CD4-positive, alpha-beta memory T cell (primary cell): ENCODE measurements around the gene DPY19L2. TPM values are rescaled to one million over a fixed set of nuclear protein-coding genes. Genes with fewer than 3 reads are reported as not detected.
"Not testable (repeated sequence)": the region's sequence is repeated elsewhere in the genome, so short reads cannot be mapped to it uniquely, and the experiment has no call there.

ENCODE experiments used
- CTCF ChIA-PET: fragments of 350-600 bp; sonication (Branson Sonifier 250); formaldehyde crosslinking; loops from one replicate; lab custom pipeline; 2021; ENCODE audit warnings: inconsistent platforms; ENCODE audit not compliant: partially characterized antibody; lab: Charles Lee
- POLR2A ChIA-PET: fragments of 350-600 bp; sonication (Branson Sonifier 250); formaldehyde crosslinking; loops from one replicate; lab custom pipeline; 2021; ENCODE audit not compliant: partially characterized antibody; lab: Charles Lee
- DNase-seq, 5 donors: peaks; one replicate each; pipeline versions ENCODE4 v3.0.0 to v3.0.0-alpha.2; 2020 to 2022; ENCODE audit warnings: mixed read lengths in 1 of 5
- H3K27ac ChIP-seq: one replicate; pipeline ENCODE4 v1.7.0; 2013; ENCODE audit warnings: low read depth, low read length
- H3K27me3 ChIP-seq: 2 replicates; pipeline ENCODE4 v1.7.0; 2013; ENCODE audit warnings: mild to moderate bottlenecking, low read length, moderate library complexity; ENCODE audit not compliant: insufficient read depth
- H3K36me3 ChIP-seq: 2 replicates; pipeline ENCODE4 v1.7.0; 2013; ENCODE audit warnings: mild to moderate bottlenecking, low read length, moderate library complexity; ENCODE audit not compliant: insufficient read depth
- H3K4me1 ChIP-seq: 2 replicates; pipeline ENCODE4 v1.7.0; 2013; ENCODE audit warnings: mild to moderate bottlenecking, low read length, moderate library complexity; ENCODE audit not compliant: insufficient read depth
- H3K4me3 ChIP-seq, 2 donors: one replicate each; pipeline ENCODE4 v1.7.0; 2013; ENCODE audit warnings: low read length in 2 of 2, mild to moderate bottlenecking in 1 of 2
- H3K9me3 ChIP-seq, 2 donors: one replicate each; pipeline ENCODE4 v1.7.0; 2013; ENCODE audit warnings: low read length in 2 of 2, control low read depth in 1 of 2; ENCODE audit not compliant: control insufficient read depth in 1 of 2
- H3K27ac Mint-ChIP-seq, 7 donors: one replicate each; pipeline ENCODE4 v1.8.0; 2020 to 2021; ENCODE audit warnings: mixed read lengths in 7 of 7, mild to moderate bottlenecking in 6 of 7, inconsistent platforms in 3 of 7, moderate library complexity in 3 of 7
- H3K27me3 Mint-ChIP-seq, 2 donors: one replicate each; pipeline ENCODE4 v1.8.0; 2020 to 2021; ENCODE audit warnings: mixed read lengths in 2 of 2
- H3K36me3 Mint-ChIP-seq, 2 donors: one replicate each; pipeline ENCODE4 v1.8.0; 2020 to 2021; ENCODE audit warnings: mixed read lengths in 2 of 2, inconsistent platforms in 1 of 2, mild to moderate bottlenecking in 1 of 2
- H3K4me1 Mint-ChIP-seq, 4 donors: one replicate each; pipeline ENCODE4 v1.8.0; 2020 to 2021; ENCODE audit warnings: mixed read lengths in 4 of 4, mild to moderate bottlenecking in 1 of 4
- H3K4me3 Mint-ChIP-seq, 8 donors: one replicate each; pipeline ENCODE4 v1.8.0; 2020 to 2021; ENCODE audit warnings: mixed read lengths in 8 of 8, mild to moderate bottlenecking in 7 of 8, moderate library complexity in 6 of 8, inconsistent platforms in 3 of 8
- H3K9me3 Mint-ChIP-seq, 8 donors: one replicate each; pipeline ENCODE4 v1.8.0; 2020 to 2021; ENCODE audit warnings: mixed read lengths in 8 of 8, mild to moderate bottlenecking in 5 of 8, inconsistent platforms in 3 of 8, moderate library complexity in 1 of 8
- intact Hi-C: fragments of 100-400 bp; cut with micrococcal nuclease; formaldehyde crosslinking; loops from one replicate; pipeline ENCODE4 v1.15.1; 2023
- polyA plus RNA-seq, 2 donors: library from polyadenylated mRNA; unstranded; fragments of 300-500 nt; fragmentation: Illumina TruSeq; gene quantifications; one replicate each; pipeline ENCODE4 v1.2.3, GENCODE V29; 2021
- total RNA-seq, 2 experiments: library from RNA; stranded (reverse); gene quantifications; one replicate each; pipeline ENCODE4 v1.2.3, GENCODE V29; 2021

DPY19L2 gene
- total and polyA plus RNA-seq, 4 experiments from 2014 or later = 0.39 to 0.97 (median 0.93) TPM; not detected in 1

DNA sequence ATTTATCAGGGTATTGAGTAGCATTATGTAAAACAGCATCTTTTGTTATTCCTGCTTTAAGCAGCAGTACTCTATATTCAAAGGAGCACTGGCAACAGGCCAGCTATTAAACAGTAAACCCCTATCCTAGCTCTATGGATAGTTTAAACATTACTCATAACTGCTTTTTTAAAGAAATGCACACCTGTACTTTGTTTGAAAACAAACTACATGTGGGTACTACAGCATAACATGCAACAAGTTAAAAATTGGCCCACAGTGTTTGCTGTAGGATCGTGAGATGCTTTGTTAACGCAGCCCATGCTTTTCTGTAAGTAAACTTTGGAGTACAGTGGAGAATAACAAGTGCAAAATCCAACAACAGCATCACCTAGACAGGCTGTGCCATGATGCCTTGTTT lies 14.3 kb upstream of the DPY19L2 start:
- not testable (repeated sequence) for H3K9me3 Mint-ChIP-seq, H3K4me1 Mint-ChIP-seq

GRCh38 chr12:63680758-63681157 lies 12.5 kb upstream of the DPY19L2 start:
- H3K9me3 ChIP-seq, CTCF ChIA-PET, H3K4me1 ChIP-seq, H3K36me3 Mint-ChIP-seq, H3K4me3 ChIP-seq, H3K27ac ChIP-seq, intact Hi-C loops, H3K27me3 ChIP-seq, H3K27me3 Mint-ChIP-seq, H3K4me3 Mint-ChIP-seq, H3K4me1 Mint-ChIP-seq, POLR2A ChIA-PET, H3K27ac Mint-ChIP-seq, H3K36me3 ChIP-seq, DNase-seq, H3K9me3 Mint-ChIP-seq: not testable (repeated sequence)

More for the DNA sequence above, 14.3 kb upstream of the DPY19L2 start:
- POLR2A ChIA-PET, H3K4me3 ChIP-seq, intact Hi-C loops, H3K4me3 Mint-ChIP-seq, H3K27ac Mint-ChIP-seq, DNase-seq, H3K27me3 Mint-ChIP-seq, H3K36me3 Mint-ChIP-seq, H3K27me3 ChIP-seq, H3K27ac ChIP-seq, H3K36me3 ChIP-seq, H3K4me1 ChIP-seq, H3K9me3 ChIP-seq, CTCF ChIA-PET: not testable (repeated sequence)

DNA sequence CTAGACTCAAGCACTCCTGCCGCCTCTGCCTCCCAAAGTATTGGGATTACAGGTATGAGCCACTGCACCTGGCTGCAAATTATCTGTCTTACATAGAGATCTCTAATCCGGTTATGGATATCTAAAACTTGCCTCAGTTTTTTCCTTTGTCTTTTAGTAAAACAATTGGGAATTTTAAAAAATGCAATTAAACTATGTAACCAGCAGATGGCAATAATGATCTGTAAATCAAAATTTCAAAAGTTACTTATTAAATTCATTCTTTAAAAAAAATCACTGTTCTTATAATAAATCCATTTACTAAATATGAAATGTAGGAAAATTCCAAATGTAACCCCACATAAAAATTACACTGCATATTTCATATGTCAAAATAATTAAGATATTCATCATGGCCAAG lies 4.3 kb upstream of the DPY19L2 start:
- POLR2A ChIA-PET, H3K36me3 ChIP-seq, H3K27ac Mint-ChIP-seq, H3K4me3 Mint-ChIP-seq, H3K9me3 ChIP-seq, H3K9me3 Mint-ChIP-seq, H3K27me3 ChIP-seq, H3K4me3 ChIP-seq, H3K4me1 ChIP-seq, H3K36me3 Mint-ChIP-seq, intact Hi-C loops, H3K27ac ChIP-seq: not testable (repeated sequence)
- CTCF ChIA-PET = interaction anchor here (0.7 kb wide), 1 partner anchor 130 kb away, joined by 4 read pairs; no protein-coding TSS in a partner anchor
- DNase-seq = peak in 1 of 5 donors; percentile 1
- peaks cover 8 to 17% (median 11%) of the 10 kb centered on the region in 4 donors for H3K4me1 Mint-ChIP-seq
- peaks cover 12 to 13% of the 10 kb centered on the region in 2 donors for H3K27me3 Mint-ChIP-seq

DNA sequence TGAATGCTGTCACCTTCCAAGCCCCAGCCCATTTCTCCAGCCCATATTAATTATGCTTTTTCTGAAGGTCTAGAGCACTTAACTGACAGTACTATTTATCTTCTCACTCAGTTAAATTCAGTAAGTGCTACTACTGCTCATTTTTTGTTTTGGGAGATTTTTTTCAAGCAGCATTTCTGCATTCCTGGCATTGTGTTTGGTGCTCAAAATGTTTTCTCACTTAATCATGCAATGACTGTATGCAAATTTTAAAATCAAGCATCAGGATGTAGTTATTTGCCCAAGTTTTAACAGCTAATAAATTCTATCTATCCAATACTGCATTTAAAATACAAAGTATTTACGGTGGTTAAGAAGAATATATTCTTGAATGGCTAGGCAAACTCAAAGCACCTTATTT lies 1.6 kb upstream of the DPY19L2 start:
- CTCF ChIA-PET, H3K9me3 Mint-ChIP-seq: not testable (repeated sequence)

DNA sequence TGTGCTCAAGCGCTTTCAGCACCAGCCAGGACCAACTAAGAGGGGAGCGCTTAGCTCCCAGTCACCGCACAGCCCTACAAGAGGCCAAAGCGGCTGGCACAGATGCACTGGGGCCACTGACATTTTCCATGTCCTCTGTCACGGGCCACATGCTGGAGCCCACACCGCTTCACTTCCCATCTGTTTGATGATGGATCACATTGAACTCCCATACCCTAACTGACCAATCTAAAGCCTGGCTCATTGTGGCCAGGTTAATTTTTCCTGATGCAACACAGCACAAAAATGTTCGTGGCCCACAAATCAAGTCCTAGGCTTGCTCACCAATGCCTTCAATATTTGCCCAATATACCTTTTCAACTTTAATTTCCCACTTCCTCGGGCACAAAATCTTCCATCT lies 1.1 kb upstream of the DPY19L2 start:
- Mint-ChIP-seq H3K4me3 (peak overlapping the region in 7 of 8 donors; percentile 8 to 80 (median 45)), H3K27me3 (peaks cover 16 to 17% of the 10 kb centered on the region in 2 donors), H3K4me1 (peaks cover 8 to 22% (median 12%) of the 10 kb centered on the region in 4 donors)
- H3K36me3 ChIP-seq, H3K9me3 ChIP-seq, DNase-seq, H3K27ac ChIP-seq, POLR2A ChIA-PET, H3K4me1 ChIP-seq, H3K27me3 ChIP-seq, intact Hi-C loops, H3K36me3 Mint-ChIP-seq, H3K9me3 Mint-ChIP-seq, H3K27ac Mint-ChIP-seq, H3K4me3 ChIP-seq: not testable (repeated sequence)
- CTCF ChIA-PET = interaction anchor here (1.5 kb wide), 1 partner anchor 133 kb away, joined by 3 read pairs; no protein-coding TSS in a partner anchor

More for the DNA sequence above, 1.6 kb upstream of the DPY19L2 start:
- H3K4me1 ChIP-seq, H3K27ac Mint-ChIP-seq, DNase-seq, H3K27ac ChIP-seq, POLR2A ChIA-PET, H3K36me3 ChIP-seq, H3K4me3 ChIP-seq, intact Hi-C loops, H3K27me3 ChIP-seq, H3K36me3 Mint-ChIP-seq, H3K9me3 ChIP-seq: not testable (repeated sequence)
- Mint-ChIP-seq H3K4me3 (peak overlapping the region in 4 of 8 donors; percentile 8 to 79 (median 32)), H3K27me3 (peaks cover 16 to 17% of the 10 kb centered on the region in 2 donors), H3K4me1 (peaks cover 8 to 22% (median 12%) of the 10 kb centered on the region in 4 donors)

DNA sequence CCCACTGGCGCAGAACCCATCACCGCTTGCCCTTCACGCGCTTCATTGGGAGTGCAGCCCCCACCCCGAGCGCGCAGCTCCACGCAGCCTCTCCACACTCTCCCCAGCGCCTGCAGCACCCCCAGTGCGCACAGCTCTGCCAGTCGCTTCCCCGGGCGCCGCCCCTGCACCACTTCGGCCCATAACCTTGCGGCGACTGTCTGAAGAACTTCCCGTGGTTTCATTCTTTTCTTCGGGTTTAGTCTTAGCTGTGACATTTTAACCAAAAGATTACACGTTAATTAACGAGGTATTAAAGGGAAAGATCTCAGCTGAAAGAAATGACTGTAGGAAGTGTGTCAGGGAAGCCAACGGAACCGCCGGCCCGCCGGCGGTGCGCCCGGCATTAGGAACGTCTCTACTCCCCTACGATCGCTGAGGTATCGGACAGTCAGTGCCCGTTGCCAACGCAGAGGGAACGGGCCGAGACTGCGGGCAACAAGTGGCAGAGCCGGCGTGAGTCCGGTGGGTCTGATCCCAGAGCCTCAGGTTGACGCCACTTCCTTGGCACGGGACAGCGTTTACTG lies 590 bp upstream of the DPY19L2 start:
- H3K9me3 Mint-ChIP-seq, H3K36me3 Mint-ChIP-seq, intact Hi-C loops, H3K4me1 ChIP-seq, H3K4me3 ChIP-seq, H3K27me3 ChIP-seq, H3K27ac ChIP-seq, H3K36me3 ChIP-seq, POLR2A ChIA-PET, H3K27ac Mint-ChIP-seq, H3K9me3 ChIP-seq: not testable (repeated sequence)
- peak in 1 of 5 donors; percentile 0 for DNase-seq
- Mint-ChIP-seq H3K27me3 (peaks cover 16 to 17% of the 10 kb centered on the region in 2 donors), H3K4me1 (peaks cover 8 to 22% (median 12%) of the 10 kb centered on the region in 4 donors), H3K4me3 (peak overlapping the region; percentile 67 to 81 (median 76))
- CTCF ChIA-PET = interaction anchor here (1.5 kb wide), 1 partner anchor 133 kb away, joined by 3 read pairs; no protein-coding TSS in a partner anchor

GRCh38 chr12:63663005-63663404 lies 5.3 kb downstream of the DPY19L2 start:
- H3K27me3 ChIP-seq, H3K27ac ChIP-seq, H3K4me1 ChIP-seq, H3K4me3 ChIP-seq, H3K4me1 Mint-ChIP-seq, H3K27ac Mint-ChIP-seq, H3K4me3 Mint-ChIP-seq, H3K36me3 ChIP-seq, DNase-seq, H3K9me3 ChIP-seq, H3K36me3 Mint-ChIP-seq, H3K9me3 Mint-ChIP-seq, POLR2A ChIA-PET, CTCF ChIA-PET, intact Hi-C loops: not testable (repeated sequence)
- peaks cover 9 to 15% of the 10 kb centered on the region in 2 donors for H3K27me3 Mint-ChIP-seq
